Karpas-422 (cell line): Measurements from ENCODE around the gene HMCN2. TPM values are rescaled to one million over a fixed set of nuclear protein-coding genes. Genes with fewer than 3 reads are reported as not detected.

Experiments used
- DNase-seq: peaks from one replicate; pipeline ENCODE4 v3.0.0-alpha.2; 2015
- H2AFZ ChIP-seq: fragments of 200-600 bp; sonication (generic); 2 replicates; pipeline ENCODE4 v1.6.1; 2014; ENCODE audit warnings: antibody characterized with exemption, low read length, mixed read lengths
- H3K27ac ChIP-seq: fragments of 200-600 bp; sonication (generic); 2 replicates; pipeline ENCODE4 v1.5.1; 2014; ENCODE audit warnings: mild to moderate bottlenecking, low read length, moderate library complexity
- H3K27me3 ChIP-seq: fragments of 200-600 bp; sonication (generic); 2 replicates; pipeline ENCODE4 v1.6.1; 2014; ENCODE audit warnings: low read length, mixed read lengths
- H3K36me3 ChIP-seq: fragments of 200-600 bp; sonication (generic); 2 replicates; pipeline ENCODE4 v1.6.1; 2014; ENCODE audit warnings: low read length, mixed read lengths; ENCODE audit not compliant: insufficient read depth
- H3K4me1 ChIP-seq: fragments of 200-600 bp; sonication (generic); 2 replicates; pipeline ENCODE4 v1.6.1; 2014; ENCODE audit warnings: mild to moderate bottlenecking, low read length, mixed read lengths
- H3K4me2 ChIP-seq: fragments of 200-600 bp; sonication (generic); 2 replicates; pipeline ENCODE4 v1.6.1; 2014; ENCODE audit warnings: low read length, low read depth, mild to moderate bottlenecking; ENCODE audit not compliant: poor library complexity, severe bottlenecking
- H3K4me3 ChIP-seq: fragments of 200-600 bp; sonication (generic); 2 replicates; pipeline ENCODE4 v1.5.1; 2014; ENCODE audit warnings: mild to moderate bottlenecking, antibody characterized with exemption, low read length, mixed read lengths
- H3K79me2 ChIP-seq: fragments of 200-600 bp; sonication (generic); 2 replicates; pipeline ENCODE4 v1.6.1; 2014; ENCODE audit warnings: mild to moderate bottlenecking, low read length, mixed read lengths
- H3K9ac ChIP-seq: fragments of 200-600 bp; sonication (generic); 2 replicates; pipeline ENCODE4 v1.6.0; 2014; ENCODE audit warnings: low read length
- H3K9me2 ChIP-seq: fragments of 200-600 bp; sonication (generic), shearing (Covaris generic); replicated peaks from 2 replicates; pipeline ENCODE4 v1.6.0; 2014; ENCODE audit warnings: mild to moderate bottlenecking, low read length, moderate library complexity; ENCODE audit not compliant: insufficient read depth
- H3K9me3 ChIP-seq: fragments of 300-700, 200-600 bp; sonication (generic); 2 replicates; pipeline ENCODE4 v1.6.1; 2014; ENCODE audit warnings: low read length, mixed read lengths
- H4K20me1 ChIP-seq: fragments of 200-600 bp; sonication (generic); 2 replicates; pipeline ENCODE4 v1.6.1; 2014; ENCODE audit warnings: mild to moderate bottlenecking, antibody characterized with exemption, low read length, low read depth; ENCODE audit not compliant: insufficient read depth
- total RNA-seq: library from RNA; depleted of rRNA; stranded (reverse); fragments of >200 nt; shearing (Covaris generic); gene quantifications from 2 replicates; pipeline ENCODE4 v1.2.3, GENCODE V29; 2014; ENCODE audit warnings: low replicate concordance

HMCN2 gene
- total RNA-seq, 1 experiment from 2014 or later, result not detected

DNA sequence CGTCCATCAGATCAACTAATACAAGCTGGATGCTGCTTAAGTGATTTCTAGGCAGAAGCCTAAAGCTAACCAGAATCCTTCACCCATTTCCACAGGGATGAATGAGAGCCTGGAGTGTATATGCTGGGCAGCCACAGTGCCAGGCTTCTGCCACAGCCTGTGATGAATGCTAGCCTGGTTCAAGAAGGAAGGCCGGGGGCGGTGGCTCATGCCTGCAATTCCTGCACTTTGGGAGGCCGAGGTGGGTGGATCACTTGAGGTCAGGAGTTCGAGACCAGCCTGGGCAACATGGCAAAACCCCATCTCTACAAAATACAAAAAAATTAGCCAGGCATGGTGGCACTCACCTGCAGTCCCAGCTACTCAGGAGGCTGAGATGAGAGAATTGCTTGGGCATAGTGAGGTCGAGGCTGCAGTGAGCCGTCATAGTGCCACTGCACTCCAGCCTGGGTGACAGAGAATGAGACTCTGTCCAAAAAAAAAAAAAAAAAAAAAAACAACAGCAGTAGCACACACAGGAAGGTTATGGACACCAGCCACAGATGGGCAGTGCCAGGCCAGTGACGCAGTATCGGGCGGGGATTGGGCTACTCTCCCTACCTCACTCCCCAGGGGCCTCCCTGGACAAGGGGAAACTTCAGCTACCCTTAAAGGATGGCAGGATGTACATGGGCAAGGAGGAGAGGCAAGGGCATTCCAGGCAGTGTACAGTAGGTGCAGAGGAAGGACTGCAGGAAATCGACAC, 23.1 kb upstream of the HMCN2 start:
- peak overlapping the region; percentile 51; the same call in 1 of the 2 replicates for H3K4me3 ChIP-seq
- no peaks in the 10 kb centered on the region for H3K9me3 ChIP-seq
- peak overlapping the region; percentile 49 for H3K9ac ChIP-seq
- H3K4me2 ChIP-seq, result peak overlapping the region; percentile 60
- H3K36me3 ChIP-seq, result no peaks in the 10 kb centered on the region
- H3K27me3 ChIP-seq, result no peaks in the 10 kb centered on the region
- no peaks in the 10 kb centered on the region for H3K79me2 ChIP-seq
- H3K4me1 ChIP-seq, result peaks cover 12% of the 10 kb centered on the region
- DNase-seq, result no peak
- H2AFZ ChIP-seq, result peak overlapping the region; percentile 79
- no peaks in the 10 kb centered on the region for H3K9me2 ChIP-seq
- H4K20me1 ChIP-seq, result no peaks in the 10 kb centered on the region
- no peak overlapping the region for H3K27ac ChIP-seq

DNA sequence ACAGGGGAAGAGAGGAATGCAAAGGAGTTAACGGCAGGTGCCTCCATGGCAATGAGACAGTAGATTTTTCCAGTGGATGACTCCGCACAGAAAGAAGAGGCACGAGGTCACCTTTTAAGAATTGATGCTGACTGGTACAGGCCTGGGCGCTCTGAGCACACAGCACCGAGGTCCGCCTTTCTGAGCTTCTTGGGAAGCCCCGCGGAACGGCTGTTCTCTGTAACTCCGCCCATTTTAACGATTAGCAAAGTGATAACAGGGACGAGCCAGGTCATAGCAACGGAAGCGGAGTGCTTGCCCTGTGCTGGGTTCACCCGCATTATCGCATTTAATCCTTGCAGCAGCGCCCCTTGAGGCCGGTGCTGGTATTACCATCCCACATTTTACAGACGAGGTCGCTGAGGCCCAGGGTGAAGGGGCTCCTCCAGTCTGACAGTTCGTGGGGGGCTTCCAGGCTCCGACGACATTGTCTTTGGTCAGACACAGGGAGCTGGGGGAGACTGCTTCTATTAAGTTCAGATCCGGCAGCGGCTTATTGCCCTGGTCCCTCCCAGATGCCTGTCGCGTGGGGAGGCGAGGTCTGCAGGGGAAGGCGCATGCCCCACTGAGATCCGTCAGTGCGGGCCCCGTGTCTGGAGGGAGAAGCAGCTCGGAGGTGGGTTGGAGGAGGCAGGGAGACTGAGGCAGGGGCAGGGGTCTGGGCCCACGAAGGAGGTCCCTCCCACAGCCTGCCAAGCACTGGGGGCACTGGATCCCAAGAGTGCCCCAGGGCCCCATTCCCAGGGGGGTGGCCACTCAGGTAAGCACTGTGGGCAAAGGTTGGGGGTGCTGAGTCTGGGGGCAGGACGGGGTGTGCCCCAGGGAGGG, 22.3 kb upstream of the HMCN2 start:
- H3K9me2 ChIP-seq, result no peaks in the 10 kb centered on the region
- peaks cover 12% of the 10 kb centered on the region for H3K4me1 ChIP-seq
- H4K20me1 ChIP-seq, result no peaks in the 10 kb centered on the region
- H2AFZ ChIP-seq, result peak overlapping the region; percentile 79
- peak overlapping the region; percentile 49 for H3K9ac ChIP-seq
- peak; percentile 92 for DNase-seq
- H3K79me2 ChIP-seq, result no peaks in the 10 kb centered on the region
- peak overlapping the region; percentile 60 for H3K4me2 ChIP-seq
- H3K36me3 ChIP-seq, result no peaks in the 10 kb centered on the region
- peak overlapping the region; percentile 51; the same call in 1 of the 2 replicates for H3K4me3 ChIP-seq
- H3K27ac ChIP-seq, result no peak overlapping the region
- H3K27me3 ChIP-seq, result no peaks in the 10 kb centered on the region
- H3K9me3 ChIP-seq, result no peaks in the 10 kb centered on the region

DNA sequence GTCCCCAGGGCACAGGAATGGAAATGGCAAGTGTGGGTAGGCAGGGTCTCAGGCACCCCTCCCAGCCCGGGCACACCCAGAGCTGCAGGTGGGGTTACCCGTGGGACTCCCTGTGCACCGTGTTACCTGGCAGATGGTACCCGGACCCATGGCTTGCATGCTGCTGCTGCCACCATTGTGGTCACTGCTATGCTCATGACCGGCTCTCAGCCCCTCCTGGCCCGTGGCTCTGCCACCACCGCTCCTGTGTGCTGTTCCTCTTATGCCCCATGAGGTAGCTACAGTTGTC, 21.7 kb upstream of the HMCN2 start:
- H3K9me3 ChIP-seq, result no peaks in the 10 kb centered on the region
- no peaks in the 10 kb centered on the region for H3K36me3 ChIP-seq
- H3K27ac ChIP-seq, result no peak overlapping the region
- H3K4me1 ChIP-seq, result peaks cover 12% of the 10 kb centered on the region
- H3K9ac ChIP-seq, result no peak overlapping the region
- H3K79me2 ChIP-seq, result no peaks in the 10 kb centered on the region
- H3K27me3 ChIP-seq, result no peaks in the 10 kb centered on the region
- no peak overlapping the region for H3K4me3 ChIP-seq
- H3K4me2 ChIP-seq, result no peak overlapping the region
- H2AFZ ChIP-seq, result no peak overlapping the region
- H4K20me1 ChIP-seq, result no peaks in the 10 kb centered on the region
- H3K9me2 ChIP-seq, result no peaks in the 10 kb centered on the region
- no peak for DNase-seq

DNA sequence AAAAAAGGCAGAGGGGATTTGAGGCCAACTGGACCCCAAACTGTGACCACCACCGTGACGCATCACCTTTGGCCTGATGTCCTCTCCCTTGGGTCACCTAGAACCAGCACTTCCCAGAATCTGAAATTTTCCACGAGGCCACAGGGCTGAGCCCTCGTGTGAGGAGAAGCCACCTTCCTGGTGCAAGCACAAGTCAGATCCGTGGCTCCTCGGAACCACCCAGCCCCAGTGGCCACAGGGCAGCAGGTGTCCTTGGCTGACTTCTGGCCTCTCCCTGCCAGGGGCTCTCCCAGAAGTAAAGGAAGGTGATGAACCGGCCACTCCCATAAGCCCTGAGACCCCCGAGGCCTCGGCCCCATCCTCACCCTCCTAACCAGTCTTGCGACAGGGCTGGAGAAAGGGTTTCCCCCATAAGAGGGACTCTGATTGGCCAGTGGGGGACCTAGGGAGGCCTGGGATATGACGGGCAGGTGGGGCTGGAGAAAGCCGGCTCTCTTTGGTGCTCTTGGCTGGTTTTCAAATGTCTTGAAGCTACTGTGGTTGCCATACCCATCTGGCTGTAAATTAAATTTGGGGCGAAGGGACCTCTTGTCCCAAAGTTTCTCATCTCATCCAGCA, 20.9 kb upstream of the HMCN2 start:
- Histone ChIP-seq H3K36me3 (no peaks in the 10 kb centered on the region), H4K20me1 (no peaks in the 10 kb centered on the region), H3K4me1 (peaks cover 9% of the 10 kb centered on the region), H3K27ac (no peak overlapping the region), H3K4me2 (no peak overlapping the region), H2AFZ (no peak overlapping the region), H3K27me3 (no peaks in the 10 kb centered on the region), H3K9me3 (no peaks in the 10 kb centered on the region), H3K79me2 (no peaks in the 10 kb centered on the region), H3K4me3 (no peak overlapping the region), H3K9ac (no peak overlapping the region), H3K9me2 (no peaks in the 10 kb centered on the region)
- DNase-seq, result no peak

DNA sequence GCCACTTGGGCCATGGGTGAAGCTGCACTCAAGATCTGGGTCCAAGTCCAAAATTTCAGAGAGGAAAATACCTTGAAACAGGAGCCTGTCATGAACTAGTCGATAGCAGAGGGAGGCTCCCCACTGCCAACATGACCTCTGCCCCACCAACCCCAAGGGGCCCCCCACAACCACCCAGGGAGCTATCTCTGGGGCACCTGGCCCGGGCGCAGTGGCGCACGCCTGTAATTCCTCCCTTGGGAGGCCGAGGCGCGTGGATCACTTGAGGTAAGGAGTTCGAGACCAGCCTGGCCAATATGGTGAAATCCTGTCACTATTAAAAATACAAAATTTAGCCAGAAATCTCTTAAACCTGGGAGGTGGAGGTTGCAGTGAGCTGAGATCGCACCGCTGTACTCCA, 20.1 kb upstream of the HMCN2 start:
- no peaks in the 10 kb centered on the region for H3K36me3 ChIP-seq
- H3K4me1 ChIP-seq, result peaks cover 5% of the 10 kb centered on the region
- no peak overlapping the region for H3K9ac ChIP-seq
- no peaks in the 10 kb centered on the region for H3K9me2 ChIP-seq
- H3K27me3 ChIP-seq, result no peaks in the 10 kb centered on the region
- H3K79me2 ChIP-seq, result no peaks in the 10 kb centered on the region
- no peak overlapping the region for H3K4me2 ChIP-seq
- no peaks in the 10 kb centered on the region for H4K20me1 ChIP-seq
- no peaks in the 10 kb centered on the region for H3K9me3 ChIP-seq
- no peak overlapping the region for H3K4me3 ChIP-seq
- DNase-seq, result no peak
- H2AFZ ChIP-seq, result no peak overlapping the region
- H3K27ac ChIP-seq, result no peak overlapping the region

DNA sequence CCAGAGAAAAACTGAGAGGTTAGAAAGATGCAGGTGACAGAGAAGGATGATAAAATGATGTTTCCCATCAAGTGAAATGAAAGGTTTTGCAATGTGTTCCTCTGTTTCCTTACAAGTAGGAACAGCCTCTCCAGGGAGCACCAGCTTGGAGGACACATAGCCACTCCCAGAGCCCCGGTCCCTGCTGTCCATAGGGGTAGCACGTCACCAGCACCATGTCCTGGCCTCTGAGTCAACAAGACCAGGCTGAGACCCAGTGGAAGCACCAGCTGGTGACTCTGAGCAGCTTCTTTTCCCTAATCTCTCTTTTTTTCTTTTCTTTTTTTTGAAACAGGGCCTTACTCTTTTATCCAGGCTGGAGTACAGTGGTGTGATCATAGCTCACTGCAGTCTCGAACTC, 19.4 kb upstream of the HMCN2 start:
- Histone ChIP-seq H3K36me3 (no peaks in the 10 kb centered on the region), H4K20me1 (no peaks in the 10 kb centered on the region), H3K9me2 (no peaks in the 10 kb centered on the region), H3K4me1 (peaks cover 5% of the 10 kb centered on the region), H3K4me3 (no peak overlapping the region), H3K27me3 (no peaks in the 10 kb centered on the region), H3K9ac (no peak overlapping the region), H3K27ac (no peak overlapping the region), H2AFZ (no peak overlapping the region), H3K9me3 (no peaks in the 10 kb centered on the region), H3K79me2 (no peaks in the 10 kb centered on the region), H3K4me2 (no peak overlapping the region)
- no peak for DNase-seq

DNA sequence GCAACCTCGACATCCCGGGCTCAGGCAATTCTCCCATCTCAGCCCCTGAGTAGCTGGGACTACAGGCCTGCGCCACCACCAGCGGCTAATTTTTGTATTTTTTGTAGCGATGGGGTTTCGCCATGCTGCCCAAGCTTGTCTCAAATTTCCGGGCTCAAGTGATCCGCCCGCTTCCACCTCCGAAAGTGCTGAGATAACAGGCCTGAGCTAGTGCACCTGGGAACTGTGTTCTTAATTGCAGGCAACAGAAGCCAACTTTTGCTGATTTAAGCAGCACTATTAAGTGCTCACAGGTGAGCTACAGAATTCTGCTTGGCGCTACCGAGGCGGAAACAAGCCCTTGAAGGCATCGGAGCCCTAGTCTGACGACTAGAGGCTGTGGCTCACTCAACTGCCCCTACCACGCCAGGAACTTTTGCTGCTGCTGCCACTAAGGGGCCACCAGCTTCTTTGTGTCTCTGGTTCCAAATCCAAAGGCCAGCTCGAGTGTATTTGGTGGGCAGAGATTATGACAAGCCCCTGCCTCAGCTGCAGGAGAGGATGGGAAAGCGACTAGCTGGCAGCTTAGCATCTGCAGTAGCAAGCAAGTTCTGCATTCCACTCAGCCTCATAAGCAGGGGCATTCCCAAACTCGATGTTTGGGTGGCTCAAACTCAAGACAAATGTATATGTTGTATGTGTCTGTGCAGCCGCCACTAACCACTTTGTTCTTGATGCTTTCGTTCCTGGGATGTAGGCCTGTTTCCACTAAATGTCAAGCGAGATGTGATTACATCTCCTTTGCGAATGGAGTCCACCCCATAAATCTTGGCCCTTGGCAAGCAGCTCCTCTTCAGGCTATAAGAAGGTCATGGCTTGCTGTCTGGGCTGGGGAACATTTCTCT, 10.6 kb upstream of the HMCN2 start:
- no peaks in the 10 kb centered on the region for H3K79me2 ChIP-seq
- H3K9me3 ChIP-seq, result no peaks in the 10 kb centered on the region
- H3K36me3 ChIP-seq, result no peaks in the 10 kb centered on the region
- no peak overlapping the region for H3K9ac ChIP-seq
- no peaks in the 10 kb centered on the region for H4K20me1 ChIP-seq
- H3K4me3 ChIP-seq, result no peak overlapping the region
- H3K9me2 ChIP-seq, result no peaks in the 10 kb centered on the region
- H3K4me2 ChIP-seq, result no peak overlapping the region
- H3K27ac ChIP-seq, result no peak overlapping the region
- H3K27me3 ChIP-seq, result no peaks in the 10 kb centered on the region
- no peak for DNase-seq
- no peak overlapping the region for H2AFZ ChIP-seq
- H3K4me1 ChIP-seq, result no peaks in the 10 kb centered on the region
